AG10803 (cell line): ENCODE measurements around the gene AMPD2.

Experiments
- DNase-seq: peaks from one replicate; pipeline ENCODE4 v3.0.0; 2010; ENCODE audit warnings: low read depth
- H3K4me3 ChIP-seq: 2 replicates; pipeline ENCODE4 v1.5.1; 2011; ENCODE audit warnings: mild to moderate bottlenecking, low read length, control low read depth
- TF ChIP-seq, protein P1 (sequence below): conservative IDR thresholded peaks from 2 replicates; pipeline ENCODE4 v1.5.1; 2011; ENCODE audit warnings: mild to moderate bottlenecking, low read length, control low read depth, inconsistent platforms

The AMPD2 gene

DNA sequence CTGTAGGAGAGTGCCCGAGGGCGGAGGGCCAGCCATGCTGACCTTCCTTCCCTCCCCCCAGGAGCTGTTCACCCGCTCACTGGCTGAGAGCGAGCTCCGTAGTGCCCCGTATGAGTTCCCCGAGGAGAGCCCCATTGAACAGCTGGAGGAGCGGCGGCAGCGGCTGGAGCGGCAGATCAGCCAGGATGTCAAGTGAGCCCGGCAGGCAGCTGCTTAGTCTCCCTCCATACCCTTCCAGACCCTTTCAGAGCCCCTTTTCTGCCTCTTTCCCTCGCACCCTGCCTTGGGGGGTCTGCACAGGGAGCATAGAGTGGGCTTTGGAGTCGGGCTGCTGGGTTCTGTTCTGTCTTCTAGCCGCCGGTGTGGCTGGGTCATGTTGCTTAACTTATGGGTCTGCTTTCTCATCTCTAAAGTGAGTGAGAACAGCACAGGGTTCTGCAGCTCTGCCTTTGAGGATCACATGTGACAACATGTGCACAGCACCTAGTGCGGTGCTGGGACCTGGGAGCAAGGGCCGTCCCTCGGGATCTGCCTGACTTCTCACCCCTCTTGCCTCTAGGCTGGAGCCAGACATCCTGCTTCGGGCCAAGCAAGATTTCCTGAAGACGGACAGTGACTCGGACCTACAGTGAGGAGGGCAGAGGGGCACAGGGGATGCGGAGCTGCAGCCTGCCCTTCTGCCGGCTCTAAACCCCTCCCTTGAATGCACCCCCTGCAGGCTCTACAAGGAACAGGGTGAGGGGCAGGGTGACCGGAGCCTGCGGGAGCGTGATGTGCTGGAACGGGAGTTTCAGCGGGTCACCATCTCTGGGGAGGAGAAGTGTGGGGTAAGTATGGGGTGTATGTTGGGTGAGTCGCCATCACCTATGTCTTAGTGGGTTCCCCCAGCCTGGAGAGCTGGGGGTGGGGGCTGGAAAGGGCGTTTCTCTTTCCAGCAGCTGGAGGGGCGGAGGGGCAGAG, 6.2 kb downstream of the AMPD2 start:
- DNase-seq, result no peak
- TF ChIP-seq, protein P1, sequence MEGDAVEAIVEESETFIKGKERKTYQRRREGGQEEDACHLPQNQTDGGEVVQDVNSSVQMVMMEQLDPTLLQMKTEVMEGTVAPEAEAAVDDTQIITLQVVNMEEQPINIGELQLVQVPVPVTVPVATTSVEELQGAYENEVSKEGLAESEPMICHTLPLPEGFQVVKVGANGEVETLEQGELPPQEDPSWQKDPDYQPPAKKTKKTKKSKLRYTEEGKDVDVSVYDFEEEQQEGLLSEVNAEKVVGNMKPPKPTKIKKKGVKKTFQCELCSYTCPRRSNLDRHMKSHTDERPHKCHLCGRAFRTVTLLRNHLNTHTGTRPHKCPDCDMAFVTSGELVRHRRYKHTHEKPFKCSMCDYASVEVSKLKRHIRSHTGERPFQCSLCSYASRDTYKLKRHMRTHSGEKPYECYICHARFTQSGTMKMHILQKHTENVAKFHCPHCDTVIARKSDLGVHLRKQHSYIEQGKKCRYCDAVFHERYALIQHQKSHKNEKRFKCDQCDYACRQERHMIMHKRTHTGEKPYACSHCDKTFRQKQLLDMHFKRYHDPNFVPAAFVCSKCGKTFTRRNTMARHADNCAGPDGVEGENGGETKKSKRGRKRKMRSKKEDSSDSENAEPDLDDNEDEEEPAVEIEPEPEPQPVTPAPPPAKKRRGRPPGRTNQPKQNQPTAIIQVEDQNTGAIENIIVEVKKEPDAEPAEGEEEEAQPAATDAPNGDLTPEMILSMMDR, result no peak
- H3K4me3 ChIP-seq, result no peak overlapping the region

DNA sequence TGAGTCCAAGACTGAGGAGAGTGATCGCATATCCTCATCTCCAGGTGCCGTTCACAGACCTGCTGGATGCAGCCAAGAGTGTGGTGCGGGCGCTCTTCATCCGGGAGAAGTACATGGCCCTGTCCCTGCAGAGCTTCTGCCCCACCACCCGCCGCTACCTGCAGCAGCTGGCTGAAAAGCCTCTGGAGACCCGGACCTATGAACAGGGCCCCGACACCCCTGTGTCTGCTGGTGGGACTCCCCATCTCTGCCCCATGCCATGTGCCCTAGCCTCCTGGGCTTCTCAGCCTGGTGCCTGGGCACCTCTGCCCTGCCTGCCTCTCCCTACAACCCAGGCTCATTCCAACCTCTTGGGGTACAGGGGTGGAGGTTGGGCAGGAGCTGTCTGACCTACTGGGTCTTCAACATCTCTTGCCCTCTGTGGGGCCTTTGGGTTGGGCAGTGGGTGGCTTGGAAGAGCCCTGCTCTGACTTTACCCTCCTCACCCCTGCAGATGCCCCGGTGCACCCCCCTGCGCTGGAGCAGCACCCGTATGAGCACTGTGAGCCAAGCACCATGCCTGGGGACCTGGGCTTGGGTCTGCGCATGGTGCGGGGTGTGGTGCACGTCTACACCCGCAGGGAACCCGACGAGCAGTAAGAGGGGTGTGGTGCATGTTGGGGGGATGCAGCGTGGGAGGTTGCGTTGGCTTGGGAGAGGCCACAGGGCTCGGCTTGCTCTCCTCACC, 7.2 kb downstream of the AMPD2 start:
- no peak for DNase-seq
- TF ChIP-seq, protein P1, result no peak
- no peak overlapping the region for H3K4me3 ChIP-seq

DNA sequence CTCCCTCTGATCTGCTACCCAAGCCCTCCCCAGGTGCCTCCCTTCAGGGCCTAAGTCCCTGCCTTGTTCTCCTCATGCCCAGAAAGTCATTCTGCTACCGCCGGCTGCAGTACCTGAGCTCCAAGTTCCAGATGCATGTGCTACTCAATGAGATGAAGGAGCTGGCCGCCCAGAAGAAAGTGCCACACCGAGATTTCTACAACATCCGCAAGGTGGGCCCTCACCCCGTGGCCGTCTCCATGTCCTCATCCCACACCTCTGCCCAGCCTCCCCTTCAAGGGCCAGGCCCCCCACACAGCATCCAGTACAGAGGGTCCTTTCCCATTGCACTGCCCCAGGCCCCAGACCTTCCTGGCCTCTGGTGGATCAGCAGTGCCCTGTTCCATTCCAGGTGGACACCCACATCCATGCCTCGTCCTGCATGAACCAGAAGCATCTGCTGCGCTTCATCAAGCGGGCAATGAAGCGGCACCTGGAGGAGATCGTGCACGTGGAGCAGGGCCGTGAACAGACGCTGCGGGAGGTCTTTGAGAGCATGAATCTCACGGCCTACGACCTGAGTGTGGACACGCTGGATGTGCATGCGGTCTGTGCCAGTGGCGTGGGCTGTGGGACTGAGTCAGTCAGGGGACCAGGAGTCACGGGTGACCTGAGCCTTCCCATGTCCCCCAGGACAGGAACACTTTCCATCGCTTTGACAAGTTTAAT, 8.2 kb downstream of the AMPD2 start:
- H3K4me3 ChIP-seq, result no peak overlapping the region
- DNase-seq, result no peak
- TF ChIP-seq, protein P1, result no peak

DNA sequence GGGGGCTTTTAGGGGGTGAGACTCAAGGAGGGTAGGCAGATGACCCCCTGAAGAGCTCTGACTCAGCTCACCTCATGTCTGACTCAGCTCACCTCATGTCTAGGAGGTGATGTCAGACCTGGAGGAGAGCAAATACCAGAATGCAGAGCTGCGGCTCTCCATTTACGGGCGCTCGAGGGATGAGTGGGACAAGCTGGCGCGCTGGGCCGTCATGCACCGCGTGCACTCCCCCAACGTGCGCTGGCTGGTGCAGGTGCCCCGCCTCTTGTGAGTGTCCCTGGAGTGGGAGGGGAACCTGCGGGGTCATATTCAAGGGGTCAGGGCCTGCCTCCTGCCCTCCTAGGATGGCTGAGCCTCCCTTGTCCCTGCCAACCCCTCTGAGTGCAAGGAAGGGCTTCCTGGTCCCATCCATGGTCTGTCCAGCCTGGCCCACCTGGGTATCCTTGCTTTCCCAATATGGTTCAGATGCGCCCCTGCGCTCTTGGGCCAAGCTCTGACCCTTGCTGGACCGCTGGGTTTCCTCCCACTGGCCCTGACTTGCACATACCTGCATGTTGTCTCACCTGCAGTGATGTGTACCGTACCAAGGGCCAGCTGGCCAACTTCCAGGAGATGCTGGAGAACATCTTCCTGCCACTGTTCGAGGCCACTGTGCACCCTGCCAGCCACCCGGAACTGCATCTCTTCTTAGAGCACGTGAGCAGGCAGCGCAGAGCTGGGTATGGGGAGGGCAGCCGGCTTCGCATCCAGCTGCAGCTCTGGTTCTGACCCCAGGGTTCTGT, 9.1 kb downstream of the AMPD2 start:
- TF ChIP-seq, protein P1, result no peak
- no peak for DNase-seq
- H3K4me3 ChIP-seq, result no peak overlapping the region

DNA sequence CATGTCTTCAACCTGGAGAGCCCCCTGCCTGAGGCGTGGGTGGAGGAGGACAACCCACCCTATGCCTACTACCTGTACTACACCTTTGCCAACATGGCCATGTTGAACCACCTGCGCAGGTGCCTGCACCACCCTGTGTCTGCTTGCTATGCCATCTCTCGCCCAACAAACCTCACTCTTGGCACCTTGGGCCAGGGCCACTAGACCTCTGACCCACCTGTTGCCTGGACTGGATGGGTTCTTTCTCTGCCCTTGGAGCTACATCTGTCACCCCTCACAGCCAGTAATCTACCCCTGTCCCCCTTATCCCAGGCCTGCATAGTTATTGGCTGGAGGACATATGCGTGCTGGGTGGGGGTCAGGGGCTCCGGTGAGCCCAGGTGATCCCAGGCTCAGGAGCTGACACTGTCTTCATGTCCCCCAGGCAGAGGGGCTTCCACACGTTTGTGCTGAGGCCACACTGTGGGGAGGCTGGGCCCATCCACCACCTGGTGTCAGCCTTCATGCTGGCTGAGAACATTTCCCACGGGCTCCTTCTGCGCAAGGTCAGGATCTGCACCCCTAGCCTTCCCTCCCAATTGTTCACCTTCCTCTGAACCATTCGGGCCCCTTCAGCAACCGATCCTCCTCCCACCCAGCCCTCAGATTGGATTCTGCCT, 9.9 kb downstream of the AMPD2 start:
- no peak overlapping the region for H3K4me3 ChIP-seq
- DNase-seq, result no peak

More for the DNA sequence above, 9.9 kb downstream of the AMPD2 start:
- TF ChIP-seq, protein P1, result no peak
